CD4-positive, alpha-beta T cell treated with Interleukin-4 for 4 hours (primary cell): ENCODE data around the gene CD1D.
A peak's percentile ranks its signal among the peaks of the same experiment; 100 is the strongest.
"Not testable (repeated sequence)": the region's sequence is repeated elsewhere in the genome, so short reads cannot be mapped to it uniquely, and the experiment has no call there.

Experiments
- DNase-seq: peaks from one replicate; pipeline ENCODE4 v3.0.0-alpha.2; 2020

Gene CD1D

GRCh38 chr1:158180741-158181576 is at the start of gene CD1D:
Gene CD1D (plus strand): TSS chr1:158180895. CDS start chr1:158181102, 207 bp downstream.
- no peak for DNase-seq

GRCh38 chr1:158131217-158131616 is 49.5 kb upstream of the CD1D start:
- no peak for DNase-seq

DNA sequence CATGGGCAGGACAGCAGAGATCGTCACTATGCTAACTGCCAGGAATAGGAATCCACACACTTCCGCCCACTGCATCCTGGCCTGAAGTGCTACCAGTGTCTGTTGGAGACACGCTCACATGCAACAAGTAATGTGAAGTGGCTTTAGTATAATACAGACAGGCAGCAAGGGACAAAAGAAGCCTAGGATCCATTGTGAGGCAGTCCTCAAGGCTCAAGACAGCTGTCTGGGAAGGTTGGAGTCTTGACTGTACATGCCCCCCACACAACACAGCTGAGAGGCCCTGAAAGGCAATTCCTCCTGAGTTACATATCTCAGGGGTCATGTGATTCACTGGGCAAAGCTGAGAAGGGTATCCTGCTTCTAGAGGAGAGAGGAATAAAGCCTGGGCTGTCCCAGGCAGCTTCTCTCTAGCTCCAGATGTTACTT is 39.9 kb upstream of the CD1D start:
- no peak for DNase-seq

GRCh38 chr1:158145173-158145719 is 35.4 kb upstream of the CD1D start:
- DNase-seq, result no peak

GRCh38 chr1:158146165-158146564 is 34.5 kb upstream of the CD1D start:
- no peak for DNase-seq

- no peak for DNase-seq
Observed at GRCh38 chr1:158146739-158147138, 34.0 kb upstream of the CD1D start.

DNA sequence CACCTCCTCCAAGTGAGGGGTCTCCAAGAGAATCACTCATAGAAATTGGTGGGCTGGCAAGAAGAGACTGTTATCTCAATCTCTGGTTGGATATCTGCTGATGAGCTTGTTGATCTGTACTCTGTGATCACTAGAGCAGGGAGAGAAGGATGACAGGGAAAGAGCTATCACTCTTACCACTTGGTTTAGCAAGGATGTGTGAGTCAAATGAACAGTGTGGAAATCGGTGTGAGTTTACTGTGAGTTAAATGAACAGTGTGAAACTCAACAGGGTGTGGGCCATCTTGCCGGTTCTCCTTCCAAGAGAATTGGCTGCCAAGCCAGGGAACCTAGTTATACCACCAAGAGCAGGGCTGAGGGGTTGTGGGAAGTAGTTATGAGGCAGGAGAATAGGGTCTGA is 33.3 kb upstream of the CD1D start:
- DNase-seq, result no peak

GRCh38 chr1:158147869-158148268 is 32.8 kb upstream of the CD1D start:
- no peak for DNase-seq

- no peak for DNase-seq
Observed at GRCh38 chr1:158148468-158148867, 32.2 kb upstream of the CD1D start.

DNA sequence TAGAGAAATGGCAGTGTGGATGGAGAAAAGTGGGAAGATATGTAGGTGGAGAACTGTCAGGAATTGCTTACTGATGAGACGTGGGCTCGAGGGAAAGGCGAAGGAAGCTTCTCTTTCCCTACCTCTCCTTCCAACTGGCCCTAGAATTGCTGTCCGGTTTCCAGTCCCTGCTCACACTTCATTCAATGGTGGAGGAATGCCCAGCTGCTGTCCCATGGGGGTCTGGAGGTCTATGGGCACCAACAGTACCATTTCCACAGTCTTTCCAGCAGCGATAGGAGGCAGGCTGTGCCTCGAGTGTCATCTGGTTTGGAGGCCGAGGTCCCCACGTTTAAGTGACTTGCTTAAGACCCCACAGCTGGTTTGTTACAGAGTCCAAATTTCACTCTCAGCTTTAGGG is 31.5 kb upstream of the CD1D start:
- no peak for DNase-seq

DNA sequence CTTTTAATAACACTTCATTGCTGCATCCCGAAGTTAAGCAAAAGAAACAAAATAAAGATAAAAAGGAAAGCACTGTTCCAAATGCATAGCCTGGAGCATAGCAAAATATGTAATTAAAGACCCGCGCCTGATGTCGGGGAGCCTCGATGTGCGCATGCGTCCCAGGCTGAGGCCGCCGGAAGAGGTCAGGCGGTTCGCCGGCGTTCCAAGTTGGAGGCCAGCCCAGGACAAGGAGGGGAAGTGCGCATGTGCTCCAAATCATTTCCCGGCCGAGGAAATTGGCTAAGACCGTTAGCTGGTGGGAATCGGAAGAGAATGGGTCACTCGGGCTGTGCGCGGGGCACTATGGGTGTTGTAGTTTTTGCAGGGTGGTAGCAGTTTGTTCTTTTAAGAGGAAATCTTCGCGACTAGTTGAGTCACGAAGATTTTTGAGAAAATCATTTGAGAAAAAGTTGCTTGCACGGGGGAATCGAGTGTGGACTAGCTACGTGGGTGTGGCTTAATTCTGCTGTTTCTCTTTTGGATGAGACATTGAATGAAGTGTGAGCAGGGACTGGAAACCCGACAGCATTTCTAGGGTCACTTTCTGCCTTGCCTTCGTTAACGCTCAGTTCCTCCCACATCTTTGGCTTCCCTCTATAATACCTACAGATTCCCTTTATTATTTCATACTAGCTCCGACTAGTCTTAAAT is 31.0 kb upstream of the CD1D start:
- peak; percentile 75 for DNase-seq

DNA sequence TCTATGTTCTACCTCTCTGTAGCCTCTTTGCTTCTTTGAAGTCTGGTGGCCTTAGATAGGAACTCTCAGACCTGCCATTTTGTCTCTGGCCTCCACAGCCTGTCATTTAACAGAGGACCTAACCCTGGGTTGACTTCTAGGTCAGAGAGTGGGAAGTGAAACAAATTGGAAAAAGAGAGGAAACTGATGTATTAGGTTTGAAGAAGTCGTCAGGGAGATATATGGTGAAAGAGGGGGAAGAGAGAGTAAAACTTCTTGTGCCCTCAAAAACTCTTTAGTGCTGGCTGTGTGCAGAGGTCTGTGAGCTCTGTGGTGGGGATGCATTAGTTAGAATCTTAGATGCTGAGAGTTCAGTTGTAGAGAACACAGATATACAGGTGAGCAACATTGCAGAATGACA is 30.2 kb upstream of the CD1D start:
- DNase-seq, result peak; percentile 5

DNA sequence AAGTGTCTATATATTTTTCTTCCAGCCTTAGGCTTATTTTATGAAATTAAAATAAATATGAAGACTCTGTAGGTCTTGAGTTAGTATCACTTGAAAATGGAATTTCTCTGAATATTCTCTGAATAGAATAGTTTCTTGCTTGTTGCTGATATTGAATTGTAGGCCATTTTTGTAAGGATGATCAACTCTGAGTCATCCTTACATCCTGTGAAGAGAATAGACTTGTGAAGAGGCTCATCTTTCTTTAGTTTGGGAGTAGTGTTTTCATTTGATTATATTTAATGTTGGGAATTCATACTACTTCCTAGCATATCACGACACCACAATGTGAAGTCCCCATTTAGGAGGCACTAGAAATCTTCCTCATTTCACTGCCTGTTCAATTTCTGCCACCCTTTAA is 27.5 kb upstream of the CD1D start:
- DNase-seq, result no peak

DNA sequence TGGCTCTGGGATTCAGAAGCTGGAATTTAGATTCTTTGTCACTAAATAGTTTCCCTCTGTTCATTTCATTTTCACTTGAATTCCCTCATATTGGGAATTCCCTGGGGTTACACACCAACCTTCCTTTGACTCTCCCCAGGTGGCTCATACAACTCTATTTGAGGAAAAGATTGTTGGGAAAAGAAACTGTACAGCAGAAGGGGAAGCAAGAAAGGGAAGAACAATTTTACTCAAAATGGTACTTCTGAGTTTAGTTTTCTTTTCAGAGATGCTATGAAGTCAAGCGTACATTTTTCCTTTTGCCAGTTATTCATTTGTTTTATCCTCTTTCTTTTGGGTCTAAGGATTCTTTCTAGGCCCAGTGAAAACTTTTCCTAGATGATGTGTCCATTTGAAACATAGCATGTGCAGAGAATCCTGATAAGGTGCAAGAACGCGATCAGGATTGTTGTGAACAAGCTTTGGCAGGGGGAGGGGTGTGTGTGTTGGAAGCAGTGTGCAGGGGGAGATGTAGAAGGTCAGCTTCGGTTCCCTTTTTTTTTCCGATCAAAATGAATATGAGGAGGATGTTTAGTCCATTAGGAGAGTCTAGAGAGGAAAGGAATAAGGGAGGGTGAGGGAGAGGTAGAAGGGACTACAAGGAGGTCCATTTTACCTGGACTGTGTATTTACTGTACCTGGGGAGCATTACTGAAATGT is 26.8 kb upstream of the CD1D start:
- DNase-seq, result no peak

DNA sequence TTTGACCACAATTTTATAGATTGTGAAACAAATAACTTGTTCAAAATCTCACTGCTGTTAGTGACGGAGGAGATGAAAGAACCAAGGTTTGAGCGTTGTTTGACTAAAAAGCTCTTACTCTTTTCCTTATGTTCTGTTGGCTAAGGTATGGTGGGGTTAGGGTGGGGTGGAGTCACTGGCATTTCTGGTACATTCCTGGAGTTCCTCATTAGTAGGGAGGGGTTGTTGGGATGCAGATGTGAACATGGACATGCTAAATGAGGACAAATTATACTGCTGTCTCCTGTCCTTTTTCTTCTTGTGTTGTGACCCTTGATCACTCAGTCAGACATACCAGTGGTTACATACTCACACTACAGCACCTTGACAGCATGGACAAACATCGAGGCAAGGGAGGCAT is 26.2 kb upstream of the CD1D start:
- DNase-seq, result no peak

DNA sequence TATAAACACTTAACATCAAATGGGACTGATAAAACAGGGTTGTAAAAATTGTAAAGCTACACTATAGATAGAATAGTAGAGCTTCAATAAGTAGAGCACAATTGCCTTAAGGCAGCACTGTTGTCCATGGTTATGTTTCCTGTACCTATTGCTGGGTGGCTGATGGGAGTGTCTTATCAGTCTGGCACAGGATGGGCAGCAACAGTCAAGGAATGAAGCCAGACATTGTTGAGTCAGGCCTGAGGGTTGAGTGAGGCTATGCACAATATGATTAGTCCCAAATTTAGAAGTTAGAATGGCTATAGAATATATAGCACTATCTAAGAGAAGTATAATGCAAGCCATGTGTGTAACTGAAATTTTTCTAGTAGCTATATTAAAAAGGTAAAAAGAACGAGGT is 25.0 kb upstream of the CD1D start:
- DNase-seq, result no peak

- DNase-seq, result no peak
Observed at GRCh38 chr1:158159597-158159996, 21.1 kb upstream of the CD1D start.

DNA sequence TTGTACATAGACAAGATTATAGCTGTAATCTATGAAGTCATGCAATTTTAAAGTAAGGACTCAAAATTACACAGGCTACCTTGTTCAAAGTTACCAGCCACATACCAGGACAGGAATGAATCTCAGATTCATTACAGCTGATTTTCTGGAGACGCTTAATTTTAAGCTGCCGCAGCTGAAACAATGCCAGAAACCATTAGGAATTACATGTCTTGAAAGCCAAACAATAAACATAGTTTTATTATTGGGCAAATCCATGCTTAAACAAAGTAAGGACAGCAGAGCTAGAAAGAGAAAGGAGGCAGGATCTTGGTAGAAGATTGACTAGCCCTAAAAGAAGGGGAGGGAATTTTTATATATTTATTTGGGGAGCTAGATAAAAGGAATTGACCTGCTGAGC is 19.2 kb upstream of the CD1D start:
- no peak for DNase-seq

DNA sequence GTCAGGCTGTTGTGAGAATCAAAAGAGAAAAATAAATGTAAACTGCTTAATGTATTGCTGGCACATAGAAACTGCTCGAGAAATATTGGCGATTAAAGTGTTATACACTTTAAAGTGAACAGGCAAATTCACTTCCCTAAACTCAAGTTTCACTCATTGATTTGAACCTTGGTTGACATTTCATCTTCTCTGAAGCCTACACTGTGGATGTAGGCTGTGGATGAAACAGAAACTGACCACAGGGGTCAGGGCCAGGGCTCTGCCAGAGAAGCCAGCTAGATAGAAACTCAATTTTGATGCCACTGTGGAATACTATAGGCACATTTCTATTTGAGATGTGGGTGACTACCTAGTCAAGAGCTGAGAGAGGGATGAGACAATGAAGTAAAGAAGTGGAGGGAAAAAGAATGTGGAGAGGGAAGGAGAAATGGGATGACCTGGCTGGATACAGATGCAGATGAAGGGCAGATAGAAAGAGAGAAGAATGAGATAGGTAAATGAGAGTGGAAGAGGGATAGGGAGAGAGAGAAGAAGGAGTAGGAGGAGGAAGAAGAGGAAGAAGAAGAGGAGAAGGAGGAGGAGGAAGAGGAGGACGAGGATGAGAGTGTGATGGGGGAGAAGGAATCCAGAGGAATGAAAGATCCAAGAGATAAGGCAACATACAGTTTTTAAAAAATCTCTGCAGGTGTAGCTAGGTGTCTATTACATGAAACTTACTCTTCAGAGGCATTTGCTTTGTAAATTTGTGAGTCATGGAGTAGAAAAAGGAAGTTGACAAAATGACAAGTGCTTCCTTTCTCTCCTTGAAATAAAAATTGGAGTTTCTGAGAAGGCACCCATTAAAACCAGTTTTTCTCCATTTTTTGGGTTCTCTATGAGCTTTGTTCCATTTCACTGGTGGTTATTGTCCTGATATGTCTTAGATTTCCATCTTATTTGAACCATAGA is 17.4 kb upstream of the CD1D start:
- no peak for DNase-seq

- DNase-seq, result no peak
Observed at GRCh38 chr1:158169105-158169504, 11.6 kb upstream of the CD1D start.

- not testable (repeated sequence) for DNase-seq
Observed at GRCh38 chr1:158175915-158176314, 4.8 kb upstream of the CD1D start.

DNA sequence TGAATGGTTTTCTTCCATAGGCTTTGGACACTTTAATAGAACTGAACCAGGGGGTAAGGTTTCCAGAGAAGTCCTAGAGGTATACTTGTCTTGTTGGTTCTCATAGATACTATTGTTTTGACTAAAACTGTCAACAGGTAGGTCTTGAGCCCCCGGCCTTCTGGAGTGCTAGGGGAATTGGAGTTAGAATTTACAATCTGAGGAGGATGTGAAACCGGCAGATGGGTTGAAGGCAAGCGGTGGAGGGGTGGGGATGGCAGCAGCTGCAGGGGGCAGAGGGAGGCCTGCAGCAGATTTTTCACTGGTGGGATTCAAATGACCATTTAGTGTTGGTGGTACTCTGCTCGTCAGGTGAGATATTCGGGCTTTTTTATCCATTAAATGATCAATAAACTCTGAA is 4.3 kb upstream of the CD1D start:
- DNase-seq, result no peak
